Measurements from ENCODE around the gene DUS3L.
"Not testable (repeated sequence)": the region's sequence is repeated elsewhere in the genome, so short reads cannot be mapped to it uniquely, and the experiment has no call there.

The DUS3L gene

DNA sequence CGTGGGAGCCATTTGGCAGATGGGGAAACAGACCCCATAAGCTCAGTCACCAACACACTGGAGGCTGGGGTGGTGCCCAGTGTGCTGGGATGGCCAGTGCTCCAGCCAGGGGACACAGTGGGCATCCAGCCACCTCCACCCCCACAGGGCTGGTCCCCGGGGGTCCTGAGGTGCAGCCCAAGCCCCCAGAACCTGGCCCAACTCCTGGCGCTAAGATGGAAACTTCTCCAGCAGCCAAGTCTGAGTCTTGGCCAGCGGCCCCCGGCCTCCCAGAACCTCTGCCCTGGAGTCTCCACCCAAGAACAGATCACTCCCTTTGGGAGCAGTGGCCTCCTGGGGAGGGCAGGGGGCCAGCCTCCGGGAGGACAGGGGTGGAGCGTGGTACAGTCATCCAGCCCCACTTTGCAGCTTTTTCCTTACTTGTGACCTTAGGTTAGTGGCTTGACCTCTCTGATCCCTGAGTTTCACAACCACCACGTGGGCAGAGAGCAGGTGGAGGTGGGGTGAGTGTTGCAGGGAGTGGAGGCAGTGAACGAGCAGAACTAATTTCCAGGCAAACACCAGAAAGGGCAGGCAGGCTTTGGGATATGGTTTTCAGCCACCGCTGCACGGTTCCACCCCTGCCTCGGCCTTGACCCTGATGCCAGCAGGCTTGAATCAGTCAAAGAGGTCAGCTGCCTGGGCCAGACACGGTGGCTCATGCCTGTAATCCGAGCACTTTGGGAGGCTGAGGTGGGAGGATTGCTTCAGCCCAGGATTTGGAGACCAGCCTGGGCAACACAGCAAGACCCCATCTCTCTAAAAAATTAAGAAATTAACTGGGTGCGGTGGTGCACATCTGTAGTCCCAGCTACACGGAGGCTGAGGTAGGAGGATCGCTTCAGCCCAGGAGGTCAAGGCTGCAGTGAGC lies 9.7 kb upstream of the DUS3L start:
- DNase-seq (ENCODE audit: low spot score) = no peak

- no peak for DNase-seq (ENCODE audit: low spot score)
Observed at GRCh38 chr19:5799247-5800241, 8.6 kb upstream of the DUS3L start.

- DNase-seq (ENCODE audit: low spot score) = no peak
Observed at GRCh38 chr19:5798244-5798643, 7.3 kb upstream of the DUS3L start.

- DNase-seq (ENCODE audit: low spot score) = no peak
Observed at GRCh38 chr19:5795382-5795919, 4.5 kb upstream of the DUS3L start.

- DNase-seq (ENCODE audit: low spot score) = no peak
Observed at GRCh38 chr19:5793188-5793587, 2.2 kb upstream of the DUS3L start.

DNA sequence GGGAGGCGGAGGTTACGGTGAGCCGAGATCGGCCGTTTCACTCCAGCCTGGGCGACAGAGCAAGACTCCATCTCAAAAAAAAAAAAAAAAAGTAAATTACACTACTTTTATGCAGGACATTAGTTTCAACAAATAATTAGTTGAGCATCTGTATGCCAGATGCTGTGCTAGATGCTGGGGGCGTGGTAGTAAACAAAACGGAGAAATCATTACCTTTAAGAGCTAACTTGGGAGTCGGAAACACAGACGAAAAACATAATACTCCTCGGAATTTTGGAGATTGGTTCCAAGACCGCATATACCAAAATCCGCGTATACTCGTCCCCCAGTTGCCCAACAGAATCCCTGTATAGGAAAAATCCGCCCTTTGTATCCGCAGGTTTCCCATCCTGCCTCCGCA lies 1.3 kb upstream of the DUS3L start:
- DNase-seq (ENCODE audit: low spot score) = no peak

- no peak for DNase-seq (ENCODE audit: low spot score)
Observed at GRCh38 chr19:5789886-5790558, 941 bp downstream of the DUS3L start.

- DNase-seq (ENCODE audit: low spot score) = no peak
Observed at GRCh38 chr19:5789351-5789761, 1.6 kb downstream of the DUS3L start.

DNA sequence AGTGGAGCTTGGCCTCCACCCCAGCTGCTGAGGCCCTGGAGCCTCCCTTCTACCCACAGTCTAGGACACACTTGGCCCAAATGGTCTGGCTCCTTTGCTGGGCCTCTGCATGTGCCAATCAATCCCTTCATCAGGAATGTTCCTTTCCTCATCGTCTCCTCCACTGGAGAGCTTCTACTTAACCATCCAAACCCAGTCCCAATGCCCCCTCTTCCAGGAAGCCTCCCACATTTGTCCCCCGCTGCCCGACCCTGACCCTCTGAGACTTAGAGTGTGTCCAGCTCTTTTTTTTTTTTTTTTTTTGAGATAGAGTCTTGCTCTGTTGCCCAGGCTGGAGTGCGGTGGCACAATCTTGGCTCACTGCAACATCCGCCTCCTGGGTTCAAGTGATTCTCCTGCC lies 2.5 kb downstream of the DUS3L start:
- no peak for DNase-seq (ENCODE audit: low spot score)

- DNase-seq (ENCODE audit: low spot score) = no peak
Observed at GRCh38 chr19:5787409-5788182, 3.4 kb downstream of the DUS3L start.

GRCh38 chr19:5786593-5787408 lies 4.2 kb downstream of the DUS3L start:
- no peak for DNase-seq (ENCODE audit: low spot score)

GRCh38 chr19:5785423-5785822 lies 5.5 kb downstream of the DUS3L start:
- DNase-seq (ENCODE audit: low spot score) = no peak

GRCh38 chr19:5784581-5785147 lies 6.3 kb downstream of the DUS3L start, which contains the start of gene PRR22:
Gene PRR22 (minus strand): TSS chr19:5784746. CDS start chr19:5784660, 86 bp downstream.
- no peak for DNase-seq (ENCODE audit: low spot score)

GRCh38 chr19:5782945-5783919 lies 7.7 kb downstream of the DUS3L start:
- DNase-seq (ENCODE audit: low spot score) = no peak

DNA sequence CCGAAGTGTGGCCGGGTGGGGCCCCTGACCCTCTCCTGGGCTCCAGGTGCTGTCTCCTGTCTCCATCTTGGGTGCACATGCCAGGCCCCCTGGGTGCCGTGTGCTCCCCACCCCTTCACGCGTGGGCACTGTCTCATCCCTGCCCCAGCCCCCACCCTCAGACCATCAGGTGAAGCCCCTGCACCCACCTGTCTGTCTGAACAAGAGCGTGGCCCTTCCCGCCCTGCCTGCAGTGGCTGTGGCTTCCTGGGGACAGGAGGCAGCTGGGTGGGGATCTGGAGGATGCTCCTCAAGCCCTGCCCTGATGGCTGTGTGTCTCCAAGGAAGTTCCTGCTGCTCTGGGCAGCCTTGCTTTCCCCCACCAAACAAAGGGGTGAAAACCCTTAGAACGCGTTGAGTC lies 8.6 kb downstream of the DUS3L start:
- no peak for DNase-seq (ENCODE audit: low spot score)

DNA sequence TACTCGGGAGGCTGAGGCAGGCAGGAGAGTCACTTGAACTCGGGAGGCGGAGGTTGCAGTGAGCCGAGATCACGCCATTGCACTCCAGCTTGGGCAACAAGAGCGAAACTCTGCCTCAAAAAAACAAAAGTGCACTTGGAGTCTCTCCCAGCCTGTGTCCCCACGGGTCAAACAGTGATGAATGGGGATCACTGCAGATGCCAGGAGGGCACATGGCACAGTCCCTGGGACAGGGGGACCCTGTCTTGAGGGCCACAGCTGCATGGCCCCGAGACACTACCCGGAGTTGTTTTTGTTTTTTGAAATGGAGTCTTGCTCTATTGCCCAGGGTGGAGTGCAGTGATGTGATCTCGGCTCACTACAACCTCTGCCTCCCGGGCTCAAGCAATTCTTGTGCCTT lies 10.0 kb downstream of the DUS3L start:
- DNase-seq (ENCODE audit: low spot score) = not testable (repeated sequence)

DNA sequence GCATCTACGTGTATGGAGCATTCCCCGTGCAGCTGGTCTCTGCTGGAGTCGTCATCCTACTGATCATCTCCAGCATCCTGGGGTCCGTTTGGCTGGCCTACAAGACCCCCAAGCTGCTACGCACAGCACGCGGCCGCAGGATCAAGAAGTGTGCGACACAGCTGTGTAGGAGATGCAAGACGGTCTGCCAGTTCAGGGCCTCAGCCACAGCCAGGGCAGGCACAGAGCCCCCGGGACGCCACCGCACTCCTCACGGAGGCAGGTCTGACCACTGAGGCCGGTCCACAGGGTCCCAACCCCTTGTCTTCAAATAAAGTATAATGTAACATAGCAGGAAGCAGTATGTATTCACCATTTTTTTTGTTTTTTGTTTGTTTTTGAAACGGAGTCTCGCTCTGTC lies 12.6 kb downstream of the DUS3L start:
- DNase-seq (ENCODE audit: low spot score) = no peak

DNA sequence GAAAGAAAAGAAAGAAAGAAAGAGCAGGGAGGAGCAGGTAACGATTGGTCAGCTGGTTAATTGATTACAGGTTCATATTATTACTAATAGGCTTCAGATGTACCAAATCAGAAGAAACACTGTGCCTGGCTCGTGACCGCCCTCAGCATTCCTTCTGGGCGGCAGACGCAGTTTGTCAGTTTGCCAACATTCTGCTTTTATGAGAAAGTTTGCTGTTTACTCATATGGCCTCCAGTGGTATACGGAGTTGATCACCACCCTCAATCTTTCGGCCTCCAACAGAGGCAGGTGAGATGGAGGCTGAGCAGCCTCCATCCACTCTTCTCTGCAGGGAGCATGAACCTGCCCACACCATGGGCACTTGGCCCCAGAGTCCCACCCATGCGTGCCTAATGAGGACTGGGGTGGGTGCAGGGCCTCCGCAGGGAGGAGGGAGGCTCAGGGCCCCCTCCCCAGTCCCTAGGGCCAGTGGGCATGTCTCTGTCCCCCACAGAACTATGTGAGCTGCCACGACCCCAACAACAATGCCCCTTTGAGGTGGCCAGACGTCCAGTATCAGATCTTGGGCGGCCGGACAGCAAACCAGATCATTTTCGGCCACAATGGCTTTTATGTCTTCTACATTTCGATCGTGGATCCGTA lies 15.2 kb downstream of the DUS3L start:
- DNase-seq (ENCODE audit: low spot score) = no peak
